GM19043 (cell line): ENCODE data around the gene SSBP3.
"Not testable (repeated sequence)": the region's sequence is repeated elsewhere in the genome, so short reads cannot be mapped to it uniquely, and the experiment has no call there.

ENCODE experiments used
- ATAC-seq: cut with Tn5 transposase; IDR thresholded peaks from one replicate; pipeline ENCODE4 v1.9.1; 2021; ENCODE audit warnings: low read depth; ENCODE audit not compliant: unreplicated experiment

Gene SSBP3

DNA sequence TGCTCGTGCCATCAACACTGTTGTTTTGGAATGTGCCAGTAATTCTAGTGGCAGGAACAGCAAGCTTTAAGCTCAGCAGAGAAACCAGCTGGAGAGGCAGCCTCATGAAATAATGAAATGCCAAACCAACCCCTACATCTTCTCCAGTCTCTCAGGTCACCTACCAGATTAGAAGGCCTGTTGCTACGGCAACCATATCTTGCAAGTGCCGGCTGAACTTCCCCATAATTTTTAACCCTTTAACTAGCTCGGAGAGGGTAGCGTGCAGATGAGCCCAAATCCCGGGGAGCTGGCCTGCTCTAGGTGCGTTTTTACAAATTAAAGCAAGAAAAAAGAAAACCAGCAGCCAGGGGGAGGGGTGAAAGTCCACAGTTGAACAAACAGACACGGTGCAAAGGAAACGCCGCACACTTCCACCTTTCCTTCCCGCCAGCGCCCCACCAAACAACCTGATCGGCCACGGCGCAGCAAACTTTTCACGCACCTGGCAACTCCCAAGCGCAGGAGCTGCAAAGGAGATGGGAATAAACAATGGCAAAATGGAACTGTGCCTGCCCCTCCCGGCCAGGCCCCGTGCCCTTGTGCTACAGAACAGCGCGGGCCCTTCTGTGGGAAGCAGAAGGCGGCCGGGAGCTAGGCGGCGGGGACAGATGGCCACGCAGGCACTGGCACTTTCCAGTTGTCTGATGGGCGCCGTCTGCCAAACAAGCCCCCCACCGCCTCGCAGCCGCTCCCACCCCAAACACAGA is 50.1 kb downstream of the SSBP3 start:
- no peak for ATAC-seq

DNA sequence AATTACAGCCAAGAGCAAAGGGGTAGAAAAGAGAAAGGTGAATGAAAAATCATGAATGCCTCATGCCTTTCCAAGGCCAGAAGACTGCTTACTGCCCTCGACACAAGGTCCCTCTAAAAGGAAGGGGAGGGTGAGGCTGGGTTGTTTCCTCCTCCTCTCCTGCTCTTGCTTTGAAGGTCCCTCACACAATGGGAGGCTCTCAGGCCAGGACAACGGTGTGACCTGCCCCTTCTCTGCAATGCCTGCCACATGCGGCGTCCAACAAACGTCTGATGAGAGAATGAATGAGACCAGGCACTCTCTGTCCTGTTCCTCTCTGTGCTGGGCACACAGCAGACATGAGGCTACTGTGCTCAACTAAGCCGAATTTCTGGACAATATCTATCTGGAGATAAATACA is 51.3 kb downstream of the SSBP3 start:
- ATAC-seq: no peak

DNA sequence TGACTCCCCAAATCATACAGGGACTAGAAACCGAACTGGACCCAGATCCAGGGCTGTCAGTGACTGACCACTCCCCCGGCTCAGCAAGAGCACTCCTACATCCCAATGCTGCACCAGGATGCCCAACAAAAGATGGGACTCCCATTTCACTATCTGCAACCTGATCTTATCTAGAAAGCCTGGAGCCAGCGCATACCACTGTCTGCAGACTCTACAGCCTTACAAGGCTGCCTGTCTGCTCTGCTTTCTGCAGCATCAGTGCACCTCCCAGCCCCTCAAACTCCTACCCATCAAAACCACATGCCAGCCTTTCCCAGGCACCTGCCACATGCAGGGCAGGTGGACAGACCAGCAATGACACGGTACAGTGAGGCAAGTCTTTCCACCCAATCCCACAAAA is 52.2 kb downstream of the SSBP3 start:
- no peak for ATAC-seq

DNA sequence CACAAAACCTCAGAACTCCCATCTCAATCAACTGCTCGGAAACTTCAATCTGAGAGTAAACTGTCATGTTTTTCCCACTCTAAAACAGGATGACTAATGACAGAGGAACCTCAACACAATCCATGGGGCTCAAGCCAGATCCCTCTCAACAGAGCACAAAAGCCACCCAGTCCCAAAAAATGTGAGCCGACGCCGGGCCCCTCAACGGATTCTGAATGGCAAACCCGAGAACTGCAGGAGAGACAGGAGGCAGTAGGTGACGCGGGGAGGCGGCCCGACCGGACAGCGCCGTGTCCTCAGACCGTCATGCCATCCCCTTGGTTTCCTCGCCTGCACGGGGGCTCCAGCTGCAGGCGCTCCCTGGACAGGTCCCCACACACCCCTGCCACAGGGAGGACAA is 53.4 kb downstream of the SSBP3 start:
- ATAC-seq: no peak

DNA sequence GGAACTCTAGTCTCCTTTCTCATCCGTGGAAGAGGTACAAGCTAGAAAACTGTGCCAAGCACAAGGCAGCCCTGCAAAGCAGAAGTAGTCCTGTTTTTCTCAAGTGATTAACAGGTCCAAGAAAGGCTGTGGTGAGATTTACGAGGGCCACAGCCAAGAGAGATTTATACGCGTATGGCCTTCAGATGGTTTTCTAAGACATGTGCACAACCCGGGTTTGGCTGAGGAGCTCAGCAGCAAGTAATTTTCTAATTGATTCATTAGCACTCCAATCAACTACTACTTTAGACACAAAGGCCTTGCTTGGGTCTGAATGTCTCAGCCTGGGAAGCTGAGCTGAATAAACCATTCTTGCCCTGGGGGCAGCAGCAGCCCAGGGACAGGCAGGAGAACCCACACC is 55.8 kb downstream of the SSBP3 start:
- ATAC-seq: no peak

DNA sequence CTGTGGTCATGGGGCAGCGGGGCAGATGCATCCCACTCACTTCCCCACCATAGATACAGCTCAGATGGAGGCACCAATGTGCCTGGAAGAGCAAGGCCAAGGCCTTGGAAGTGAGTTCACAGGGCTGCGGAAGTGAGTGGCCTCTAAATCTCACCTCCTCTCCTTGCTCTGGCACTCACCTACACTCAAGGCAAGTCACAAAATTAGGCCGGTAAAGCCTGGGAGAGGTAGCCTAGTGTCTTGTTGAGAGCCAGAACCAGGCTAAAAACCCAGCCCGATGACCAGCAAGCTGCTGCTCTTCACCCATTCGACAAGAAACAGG is 57.5 kb downstream of the SSBP3 start:
- ATAC-seq: no peak

DNA sequence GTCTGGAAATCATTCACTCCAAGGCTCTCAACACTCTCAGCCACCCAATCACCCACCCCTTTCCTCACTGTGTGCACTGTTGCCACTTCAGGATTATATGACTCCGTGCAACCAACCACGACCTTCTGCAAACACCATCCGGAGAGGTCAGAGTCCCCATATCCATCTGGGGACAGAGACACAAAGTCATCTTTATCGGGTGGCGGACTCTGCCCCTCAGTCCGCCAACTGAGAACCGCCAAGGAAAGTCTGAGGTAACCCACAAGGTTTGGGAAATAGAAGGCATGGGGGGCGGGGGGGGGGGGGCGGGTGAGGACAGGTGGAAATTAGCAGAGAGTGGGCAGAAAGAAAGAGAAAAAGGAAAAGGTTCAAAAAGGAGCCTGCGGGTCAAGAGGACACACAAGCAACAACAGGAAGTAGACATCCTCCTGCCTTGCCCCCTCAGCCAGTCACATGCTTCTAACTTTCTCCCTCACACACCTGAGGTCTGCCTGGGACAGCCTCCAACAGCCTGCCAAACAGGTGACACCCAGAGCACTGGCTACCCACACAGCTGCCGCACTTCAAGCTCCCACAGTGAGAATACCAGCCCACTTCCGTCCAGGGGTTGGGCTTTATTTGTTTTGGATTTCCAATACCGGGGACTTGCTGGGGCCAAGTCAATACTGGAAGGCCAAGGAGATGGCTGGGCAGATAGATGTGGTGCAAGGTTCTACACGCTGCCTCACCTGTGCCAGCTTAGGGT is 58.1 kb downstream of the SSBP3 start:
- no peak for ATAC-seq

DNA sequence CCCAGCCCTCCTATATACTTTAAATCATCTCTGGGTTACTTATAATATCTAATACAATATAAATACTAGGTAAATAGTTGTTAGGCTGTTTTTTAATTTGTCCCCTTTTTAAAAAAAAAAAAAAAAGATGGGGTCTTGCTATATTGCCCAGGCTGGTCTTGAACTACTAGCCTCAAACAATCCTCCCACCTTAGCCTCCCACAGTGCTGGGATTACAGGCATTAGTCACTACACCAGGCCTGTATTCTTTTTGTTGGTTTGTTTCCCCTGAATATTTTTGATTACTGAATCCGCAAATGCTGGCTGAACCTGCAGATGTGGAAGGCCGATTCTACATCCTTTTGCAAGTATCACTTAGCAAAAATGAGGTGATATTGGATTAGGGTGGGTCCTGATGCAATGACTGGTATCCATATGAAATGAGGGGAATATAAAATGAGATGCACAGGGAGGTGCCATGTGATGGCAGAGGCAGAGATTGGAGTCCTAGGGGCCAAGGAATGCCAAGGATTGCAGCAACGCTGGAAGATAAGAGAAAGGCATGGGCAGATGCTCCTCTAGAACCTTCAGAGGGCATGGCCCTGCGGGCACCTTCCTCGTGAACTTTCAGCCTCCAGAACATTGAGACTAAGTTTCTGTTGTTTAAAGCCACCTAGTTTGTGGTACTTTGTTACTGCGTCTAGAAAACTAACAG is 58.8 kb downstream of the SSBP3 start:
- ATAC-seq: no peak

DNA sequence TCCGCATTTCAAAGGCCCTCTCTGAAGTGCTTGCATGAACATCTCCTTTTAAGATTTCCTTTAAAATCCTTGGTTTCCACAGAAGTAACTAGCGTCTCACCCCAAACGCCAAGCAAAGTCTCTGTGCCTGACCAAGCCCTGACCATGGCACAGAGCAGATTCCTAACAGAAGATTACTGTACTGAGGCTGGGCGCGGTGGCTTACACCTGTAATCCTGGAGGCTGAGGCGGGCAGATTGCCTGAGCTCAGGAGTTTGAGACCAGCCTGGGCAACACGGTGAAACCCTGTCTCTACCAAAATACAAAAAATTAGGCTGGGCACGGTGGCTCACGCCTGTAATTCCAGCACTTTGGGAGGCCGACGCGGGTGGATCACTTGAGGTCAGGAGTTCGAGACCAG is 60.6 kb downstream of the SSBP3 start:
- not testable (repeated sequence) for ATAC-seq

DNA sequence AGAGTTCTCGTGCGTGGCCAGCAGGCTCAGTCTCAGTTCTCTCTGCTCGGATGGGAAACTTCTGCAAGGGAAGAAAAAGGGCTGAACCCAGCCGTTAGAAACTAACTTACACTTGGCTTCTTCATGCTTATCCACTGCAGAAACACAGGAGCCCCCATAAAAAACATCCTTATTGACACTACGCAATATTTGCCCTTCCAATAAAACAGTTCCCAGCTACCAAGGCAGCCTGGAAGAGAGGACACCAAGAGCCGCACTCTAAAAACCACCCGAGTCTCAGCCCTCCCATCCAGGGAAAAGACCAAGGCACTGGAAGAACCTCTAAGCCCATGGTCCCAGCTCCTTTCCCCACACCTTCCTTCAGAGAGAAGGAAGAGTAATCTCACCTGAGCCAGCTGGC is 61.1 kb downstream of the SSBP3 start:
- ATAC-seq: no peak

DNA sequence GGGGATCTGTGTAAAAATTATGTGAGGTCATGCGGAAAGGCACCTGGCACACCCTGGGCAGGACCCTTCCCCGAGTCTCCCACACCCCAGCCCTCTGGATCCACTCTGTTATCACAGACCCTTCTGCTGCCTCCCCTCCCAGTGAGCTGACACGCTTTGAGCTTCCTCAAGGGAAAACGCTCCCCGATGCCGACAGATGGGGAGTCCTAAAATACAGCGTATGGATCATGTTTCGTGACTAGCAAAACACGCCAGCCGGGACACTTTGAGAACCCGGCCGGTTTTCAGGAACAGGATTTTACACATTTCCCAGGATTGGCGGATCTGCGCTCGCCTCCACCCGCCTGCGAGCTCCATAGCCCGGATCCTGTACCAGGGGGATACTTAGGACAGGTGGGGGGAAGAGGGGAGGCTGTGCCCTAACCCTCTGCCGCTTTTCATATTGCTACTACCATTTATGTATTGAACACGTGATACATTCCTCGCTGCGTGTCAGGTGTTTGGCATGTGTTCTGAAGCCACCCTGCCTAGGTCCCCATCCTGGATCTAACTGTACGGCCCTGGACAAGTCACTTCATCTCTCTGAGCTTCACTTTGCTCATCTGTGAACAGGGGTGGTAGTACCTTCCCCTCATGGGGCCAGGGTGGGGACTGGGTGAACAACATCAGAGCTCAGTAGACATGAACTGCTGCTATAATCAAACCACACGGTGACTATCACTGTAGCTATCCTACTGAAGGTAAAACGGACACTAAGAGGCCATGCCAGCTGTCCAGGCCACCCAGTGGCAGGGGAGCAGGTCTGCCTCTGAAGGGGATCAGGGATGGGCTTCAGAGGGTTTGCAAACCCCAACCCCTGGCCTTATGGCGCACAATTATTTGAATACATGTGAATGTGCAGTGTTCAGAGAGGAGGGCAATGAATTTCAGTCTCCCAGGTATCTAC is 63.2 kb downstream of the SSBP3 start:
- no peak for ATAC-seq

DNA sequence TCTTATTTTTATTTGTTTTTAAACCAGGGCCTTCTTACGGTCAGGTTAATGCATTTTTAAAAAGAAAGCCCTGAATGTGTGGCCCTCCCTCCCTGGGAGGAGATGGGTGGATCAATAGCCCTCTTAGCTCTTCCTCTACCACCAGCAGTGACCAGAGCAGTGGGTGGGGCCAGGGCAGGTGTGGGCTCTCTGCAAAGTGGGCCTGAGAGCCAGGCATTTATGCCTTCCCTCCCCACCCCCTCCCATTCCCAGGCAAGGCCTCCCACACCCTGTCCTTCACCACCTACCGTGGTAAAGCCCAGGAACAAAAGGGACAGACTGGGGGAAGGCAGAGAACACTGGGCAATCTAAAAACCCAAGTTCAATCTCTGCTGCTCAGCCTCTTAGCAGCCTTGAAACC is 63.9 kb downstream of the SSBP3 start:
- ATAC-seq: no peak

DNA sequence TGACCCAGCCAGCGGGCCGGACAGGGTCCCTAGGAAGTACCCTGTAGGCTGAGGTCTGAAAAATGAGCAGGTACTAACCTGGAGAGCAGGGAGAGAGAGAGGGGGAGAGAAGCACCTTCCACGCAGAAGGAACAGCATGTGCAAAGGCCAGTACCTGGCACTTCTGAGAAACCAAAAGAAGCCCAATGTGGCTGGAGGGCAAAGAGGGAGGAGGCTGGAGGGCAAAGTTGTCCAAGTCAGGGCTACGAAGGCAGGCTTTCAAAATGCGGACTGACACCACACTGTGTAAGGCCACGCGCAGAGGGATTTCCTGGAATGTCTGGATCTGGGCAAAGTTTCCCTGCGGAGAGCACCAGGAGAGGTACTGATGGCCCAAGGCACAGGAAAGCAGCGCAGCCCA is 64.4 kb downstream of the SSBP3 start:
- no peak for ATAC-seq

DNA sequence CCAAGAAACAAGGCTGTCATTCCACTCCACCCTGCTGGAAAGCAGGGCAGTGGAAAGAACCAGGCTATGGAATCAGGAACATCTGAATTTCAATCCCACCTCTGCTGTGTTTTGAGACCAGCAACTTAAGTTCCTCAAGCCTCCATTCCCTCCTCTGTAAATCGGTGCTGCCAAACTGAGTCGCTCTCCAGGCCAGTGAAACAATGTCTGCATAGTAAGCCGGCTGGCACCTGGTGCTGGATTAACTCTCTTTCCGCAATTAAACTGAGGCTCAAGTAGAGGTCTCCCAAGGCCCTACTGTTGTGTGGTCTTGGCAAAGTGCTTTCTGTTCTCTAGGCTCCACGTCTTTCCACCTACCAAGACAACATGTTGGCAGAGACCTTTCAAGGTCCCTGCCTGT is 65.3 kb downstream of the SSBP3 start:
- no peak for ATAC-seq

DNA sequence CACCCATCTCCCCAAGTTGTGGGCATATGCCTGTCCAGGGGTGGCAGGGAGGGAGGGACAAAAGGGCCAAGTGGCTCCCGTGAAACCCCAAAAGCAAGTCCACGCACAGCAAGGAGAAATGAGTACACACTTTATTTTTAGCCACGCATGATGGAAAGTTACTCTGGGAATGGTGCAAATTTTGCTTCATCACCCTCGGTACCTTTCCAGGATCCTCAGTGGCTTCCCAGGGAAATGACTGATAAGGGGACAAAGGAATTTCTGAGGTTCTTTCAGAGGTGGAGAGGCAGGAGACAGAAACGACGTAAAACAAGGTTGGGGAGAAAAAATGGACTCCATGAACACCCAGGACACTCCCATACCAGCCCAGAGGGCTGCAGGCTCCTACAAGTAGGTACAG is 65.8 kb downstream of the SSBP3 start:
- ATAC-seq: no peak

DNA sequence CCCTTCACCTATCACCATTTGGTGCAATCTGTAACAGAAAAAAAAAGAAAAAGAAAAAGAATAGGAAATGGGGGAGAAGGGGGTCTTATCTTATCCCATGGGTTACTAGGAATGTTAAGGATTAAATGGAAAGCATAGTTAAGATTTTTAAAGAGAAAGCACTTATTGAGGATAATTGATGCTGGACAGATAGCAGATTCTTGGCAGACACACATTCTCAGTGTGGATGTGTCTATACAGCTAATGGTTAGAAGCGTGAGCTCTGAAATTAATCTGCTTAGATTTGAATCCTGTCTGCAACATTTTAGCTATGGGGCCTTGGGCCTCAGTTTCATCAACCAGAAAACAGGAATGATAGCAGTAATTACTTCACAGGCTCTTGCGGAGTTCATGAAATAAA is 67.1 kb downstream of the SSBP3 start:
- ATAC-seq: no peak

DNA sequence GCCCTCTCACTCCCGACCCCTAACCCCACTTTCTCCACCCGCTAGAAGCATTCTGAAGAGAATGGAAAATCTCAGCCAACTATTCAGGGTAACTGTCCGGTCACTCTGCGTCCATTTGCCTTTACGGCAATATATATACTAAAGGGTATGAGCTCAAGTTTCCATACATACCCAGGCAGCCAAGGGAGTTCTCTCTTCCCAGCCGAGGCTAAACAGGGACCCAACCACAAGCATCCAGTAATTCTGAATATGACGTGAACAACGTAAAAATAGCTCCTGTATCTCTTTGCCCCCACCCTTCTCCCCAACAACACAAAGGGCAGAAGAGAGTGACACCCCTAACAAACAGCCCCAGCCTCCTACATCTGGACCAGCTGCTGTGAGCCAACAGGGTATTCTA is 67.7 kb downstream of the SSBP3 start:
- no peak for ATAC-seq

DNA sequence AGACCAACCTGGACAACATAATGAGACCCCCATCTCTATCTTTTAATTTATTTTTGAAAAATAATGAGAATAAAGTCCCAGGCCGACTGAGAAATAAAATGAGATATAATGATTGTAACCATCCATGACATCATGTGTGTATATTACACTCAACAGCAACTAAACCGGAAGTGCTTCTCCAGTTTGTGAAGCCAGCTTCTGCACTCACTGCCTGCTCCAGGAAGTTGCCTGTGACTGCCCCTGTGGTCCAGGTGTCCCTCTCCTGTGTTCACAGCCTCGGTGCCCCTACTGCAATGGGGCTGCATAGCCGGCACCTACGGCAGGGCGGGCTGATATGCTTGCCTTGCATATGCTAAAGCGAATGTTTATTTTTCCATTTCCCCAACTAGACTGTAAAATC is 68.3 kb downstream of the SSBP3 start:
- ATAC-seq: no peak

DNA sequence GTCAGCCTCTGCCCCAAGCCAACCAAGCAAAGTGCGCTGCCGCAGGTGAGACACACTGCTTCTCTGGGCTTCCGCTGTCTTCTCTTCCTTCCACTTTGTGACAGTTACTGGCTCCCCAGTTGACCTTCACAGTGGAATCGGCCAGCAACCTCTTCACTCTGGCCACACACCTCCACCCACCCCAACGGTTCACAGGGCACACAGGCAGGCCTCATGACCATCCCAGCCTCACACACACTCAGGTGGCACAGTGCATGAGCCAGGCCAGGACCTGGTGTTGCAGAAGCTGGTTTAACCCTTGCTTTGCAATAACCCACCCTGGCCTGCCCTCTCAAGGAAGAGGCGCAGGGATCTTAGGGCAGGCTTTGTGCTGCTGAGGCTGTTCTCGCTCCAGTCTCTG is 69.2 kb downstream of the SSBP3 start:
- no peak for ATAC-seq

DNA sequence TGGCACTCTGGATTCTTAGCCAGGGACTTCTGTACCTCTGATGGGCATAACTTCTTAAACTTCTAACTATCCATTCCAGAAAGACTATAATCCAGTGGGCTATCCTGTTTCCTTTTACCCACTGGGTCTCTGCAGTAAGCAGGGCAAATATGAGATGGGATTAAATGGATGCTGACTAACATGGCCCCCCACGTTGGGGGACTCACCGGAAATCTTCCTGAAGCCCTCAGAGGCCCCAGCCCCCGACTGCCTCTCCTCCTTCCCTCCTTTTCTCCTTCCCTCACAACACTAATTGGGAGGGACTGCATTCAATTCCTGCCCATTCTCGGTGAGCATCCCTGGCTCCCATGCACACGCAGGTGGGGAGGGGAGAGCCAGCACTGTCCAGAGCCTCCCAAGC is 70.1 kb downstream of the SSBP3 start:
- ATAC-seq: no peak

DNA sequence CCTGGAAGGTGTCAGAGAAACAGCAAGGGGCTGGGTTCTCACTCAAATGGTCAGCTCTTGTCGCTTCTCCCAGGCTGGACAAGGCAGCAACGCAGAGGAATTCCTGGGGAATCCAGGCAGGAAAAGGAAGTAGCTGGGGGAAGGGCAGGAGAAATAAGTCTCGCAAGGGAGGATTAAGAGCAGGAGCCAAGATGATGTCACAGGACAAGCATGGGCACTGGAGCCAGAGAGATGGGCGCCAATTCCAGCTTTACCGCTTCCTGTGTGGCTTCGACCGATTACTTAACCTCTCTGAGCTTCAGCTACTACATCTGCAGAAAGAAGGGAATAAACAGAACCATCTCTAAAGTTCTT is 70.5 kb downstream of the SSBP3 start:
- no peak for ATAC-seq
